Forelimb muscle (tissue), 1 donor: ENCODE data around the gene SUN1. TPM values are rescaled to one million over a fixed set of nuclear protein-coding genes. Genes with fewer than 3 reads are reported as not detected.
"Not testable (repeated sequence)": the region's sequence is repeated elsewhere in the genome, so short reads cannot be mapped to it uniquely, and the experiment has no call there.

ENCODE experiments used
- DNase-seq: peaks from one replicate; pipeline ENCODE4 v3.0.0-alpha.2; 2013; ENCODE audit warnings: low read depth
- polyA plus RNA-seq: library from polyadenylated mRNA; unstranded; fragments of 120-200 nt; gene quantifications from one replicate; pipeline ENCODE4 v1.2.1, GENCODE V29; 2013; ENCODE audit not compliant: insufficient read length

Gene SUN1
- polyA plus RNA-seq, 1 donor: 218 TPM

DNA sequence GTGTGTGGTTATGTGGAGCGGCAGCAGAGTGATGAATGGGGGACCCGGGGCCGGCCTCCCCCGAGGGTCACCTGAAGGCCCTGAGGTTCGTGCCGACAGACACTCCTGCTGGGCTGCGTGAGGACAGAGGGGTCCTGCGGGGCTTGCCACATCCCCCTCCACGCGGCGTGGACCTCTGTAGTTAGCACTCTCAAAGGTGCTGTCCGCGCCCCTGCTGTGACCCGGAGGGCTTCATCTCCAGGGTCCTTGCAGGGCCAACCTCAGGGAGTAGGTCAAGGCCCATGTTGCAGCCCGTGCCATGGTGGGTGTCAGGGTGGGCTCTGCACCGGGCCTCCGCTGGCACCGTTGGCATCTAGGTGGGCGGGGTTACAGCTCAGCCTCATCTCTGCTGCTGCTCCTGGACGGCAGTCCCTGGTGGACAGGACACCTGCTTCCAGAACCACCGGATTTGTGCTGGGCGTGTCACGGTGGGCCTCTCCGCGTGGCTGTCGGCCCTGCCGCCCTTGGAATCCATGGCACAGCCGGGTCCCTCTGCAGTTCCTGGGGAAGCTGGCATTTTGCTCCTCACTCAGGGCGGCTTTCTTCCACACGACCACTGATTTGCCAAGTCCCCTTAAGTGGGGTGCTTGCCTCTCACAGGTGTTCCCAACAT, 24.3 kb downstream of the SUN1 start:
- no peak for DNase-seq

DNA sequence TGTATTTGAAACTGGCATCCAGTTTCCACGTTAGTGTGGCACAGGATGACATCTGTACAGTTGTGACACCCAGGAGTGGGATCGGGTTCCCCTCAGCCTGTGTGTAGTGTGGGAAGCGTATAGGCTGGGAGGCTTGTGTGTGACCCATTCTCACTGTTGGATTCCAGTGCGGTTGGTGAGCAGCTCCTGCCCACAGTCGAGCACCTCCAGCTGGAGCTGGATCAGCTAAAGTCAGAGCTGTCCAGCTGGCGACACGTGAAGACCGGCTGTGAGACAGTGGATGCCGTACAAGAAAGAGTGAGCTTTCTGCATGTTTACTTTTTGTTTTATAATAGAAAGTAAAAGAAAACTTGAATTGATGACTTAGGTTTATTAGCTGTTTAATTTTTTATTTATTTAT, 25.4 kb downstream of the SUN1 start:
- DNase-seq: no peak

DNA sequence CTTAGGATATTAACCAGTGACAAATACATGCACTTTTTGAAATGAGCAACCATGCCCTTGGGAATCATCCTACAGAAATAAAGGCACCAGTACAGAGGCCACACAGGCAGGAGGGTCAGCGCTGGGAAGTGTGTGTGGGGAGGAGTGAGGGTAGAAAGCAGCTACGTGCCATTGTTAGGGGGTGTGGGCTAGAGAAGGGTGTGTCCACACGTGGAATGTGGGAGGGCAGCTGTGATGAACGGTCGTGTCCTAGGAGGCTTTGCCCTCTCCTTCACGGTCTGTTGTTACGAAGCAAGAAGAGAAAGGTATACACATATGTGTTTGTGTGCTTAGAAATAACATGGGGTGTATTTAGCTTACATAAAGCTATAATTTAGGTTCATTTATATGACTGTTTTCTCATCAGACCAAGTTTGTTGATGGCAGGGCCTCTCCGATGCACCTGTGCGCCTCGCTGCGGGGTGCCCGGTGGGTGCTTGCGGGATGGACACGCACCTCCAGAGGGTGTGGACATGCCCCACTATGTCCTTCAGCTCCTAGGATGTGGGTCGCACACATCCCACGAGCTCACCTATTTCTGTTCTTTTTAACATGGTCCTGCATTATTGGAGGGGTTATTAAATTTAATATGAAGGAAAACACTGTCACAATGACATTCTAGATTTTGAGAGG, 27.2 kb downstream of the SUN1 start:
- no peak for DNase-seq

DNA sequence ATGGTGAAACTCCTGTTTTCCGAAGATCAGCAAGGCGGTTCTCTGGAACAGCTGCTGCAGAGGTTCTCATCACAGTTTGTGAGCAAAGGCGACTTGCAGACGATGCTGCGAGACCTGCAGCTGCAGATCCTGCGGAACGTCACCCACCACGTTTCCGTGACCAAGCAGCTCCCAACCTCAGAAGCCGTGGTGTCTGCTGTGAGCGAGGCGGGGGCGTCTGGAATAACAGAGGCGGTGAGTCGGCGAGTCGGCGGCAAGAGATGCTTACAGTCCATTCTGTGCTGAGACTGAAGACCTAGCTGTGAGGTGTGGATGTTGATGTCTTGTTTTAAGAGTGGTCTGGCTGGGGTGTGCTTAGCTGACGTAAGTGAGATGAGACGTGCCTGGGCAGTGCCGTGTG, 27.9 kb downstream of the SUN1 start:
- no peak for DNase-seq

DNA sequence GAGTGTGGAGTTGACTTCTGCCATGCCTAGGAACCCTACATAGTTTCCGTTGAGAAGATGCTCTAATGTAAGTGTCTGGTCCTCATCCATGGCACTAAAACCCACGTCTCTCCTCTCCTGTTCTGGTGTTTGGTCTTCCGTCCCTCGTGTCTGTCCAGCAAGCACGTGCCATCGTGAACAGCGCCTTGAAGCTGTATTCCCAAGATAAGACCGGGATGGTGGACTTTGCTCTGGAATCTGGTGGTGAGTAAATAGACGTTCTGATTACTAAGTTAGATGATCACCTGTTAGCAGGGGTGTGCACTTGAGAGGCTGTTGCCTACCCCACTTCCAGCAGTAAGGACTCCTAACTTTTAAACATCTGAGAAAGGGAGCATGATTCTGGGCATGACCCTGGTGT, 28.9 kb downstream of the SUN1 start:
- no peak for DNase-seq

DNA sequence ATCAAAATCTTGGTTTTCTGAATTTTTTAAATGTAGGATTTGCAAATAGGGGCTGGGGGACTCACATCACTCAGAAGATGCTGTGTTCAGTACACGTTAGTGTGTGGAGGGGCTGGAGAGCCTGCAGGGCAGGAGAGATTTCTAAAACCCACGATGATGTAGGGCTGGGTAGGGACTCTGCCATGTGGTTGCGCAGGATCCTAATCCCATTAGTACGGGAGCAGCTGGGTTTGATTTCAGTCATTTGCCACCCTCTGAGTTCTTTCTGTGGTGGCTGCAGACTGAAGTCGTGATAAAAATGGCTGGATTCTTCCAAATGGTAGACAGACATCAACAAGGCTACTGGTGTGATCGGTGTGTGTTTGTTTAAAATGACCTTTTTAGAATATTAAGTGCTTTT, 29.9 kb downstream of the SUN1 start:
- DNase-seq: no peak

DNA sequence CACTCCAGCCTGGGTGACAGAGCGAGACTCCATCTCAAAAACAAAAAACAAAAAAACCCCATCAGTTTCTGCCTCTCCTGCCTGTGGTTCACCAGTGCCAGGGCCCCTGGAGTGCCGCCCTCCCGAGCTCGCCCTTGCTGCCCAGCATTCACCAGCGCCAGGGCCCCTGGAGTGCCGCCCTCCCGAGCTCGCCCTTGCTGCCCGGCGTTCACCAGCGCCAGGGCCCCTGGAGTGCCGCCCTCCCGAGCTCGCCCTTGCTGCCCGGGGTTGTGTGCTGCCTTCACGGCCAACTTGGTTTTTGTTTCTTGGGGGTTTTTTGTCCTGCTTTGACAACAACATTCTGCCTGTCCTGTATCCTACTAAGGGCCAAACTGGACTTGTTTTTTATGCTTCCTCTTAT, 30.8 kb downstream of the SUN1 start:
- no peak for DNase-seq

DNA sequence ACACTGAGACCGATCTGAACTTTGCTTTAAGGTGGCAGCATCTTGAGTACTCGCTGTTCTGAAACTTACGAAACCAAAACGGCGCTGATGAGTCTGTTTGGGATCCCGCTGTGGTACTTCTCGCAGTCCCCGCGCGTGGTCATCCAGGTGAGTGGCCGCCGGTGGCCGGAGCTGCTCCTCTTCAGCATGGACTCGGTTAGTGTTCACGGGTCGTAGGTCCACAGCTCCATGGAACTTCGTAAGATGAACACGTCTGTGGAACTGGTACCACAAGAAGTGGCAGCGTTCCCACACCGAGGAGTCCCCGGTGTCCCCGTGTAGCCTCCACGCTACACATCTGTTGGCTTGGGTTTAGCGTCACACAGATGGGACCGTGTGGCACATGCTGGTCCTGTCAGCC, 33.6 kb downstream of the SUN1 start:
- no peak for DNase-seq

DNA sequence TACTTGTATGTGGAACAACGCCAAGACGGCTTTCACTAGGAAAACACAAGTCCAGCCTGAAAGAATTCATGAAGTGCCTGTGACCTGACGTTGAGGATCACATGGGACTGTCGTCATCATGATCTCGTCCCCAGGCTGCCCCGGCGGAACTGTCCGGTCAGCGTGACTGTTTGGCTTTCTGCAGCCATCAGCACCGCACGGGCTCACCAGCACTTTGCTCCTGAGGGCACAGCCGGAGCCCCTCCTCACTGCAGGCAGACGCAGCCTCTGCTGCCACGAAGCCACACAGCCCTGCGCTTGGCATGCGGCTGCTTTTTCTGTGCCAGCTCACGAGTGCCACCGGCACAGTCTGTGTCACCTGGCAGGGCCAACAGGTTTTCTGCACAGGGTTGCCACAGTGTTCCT, 34.7 kb downstream of the SUN1 start:
- no peak for DNase-seq

DNA sequence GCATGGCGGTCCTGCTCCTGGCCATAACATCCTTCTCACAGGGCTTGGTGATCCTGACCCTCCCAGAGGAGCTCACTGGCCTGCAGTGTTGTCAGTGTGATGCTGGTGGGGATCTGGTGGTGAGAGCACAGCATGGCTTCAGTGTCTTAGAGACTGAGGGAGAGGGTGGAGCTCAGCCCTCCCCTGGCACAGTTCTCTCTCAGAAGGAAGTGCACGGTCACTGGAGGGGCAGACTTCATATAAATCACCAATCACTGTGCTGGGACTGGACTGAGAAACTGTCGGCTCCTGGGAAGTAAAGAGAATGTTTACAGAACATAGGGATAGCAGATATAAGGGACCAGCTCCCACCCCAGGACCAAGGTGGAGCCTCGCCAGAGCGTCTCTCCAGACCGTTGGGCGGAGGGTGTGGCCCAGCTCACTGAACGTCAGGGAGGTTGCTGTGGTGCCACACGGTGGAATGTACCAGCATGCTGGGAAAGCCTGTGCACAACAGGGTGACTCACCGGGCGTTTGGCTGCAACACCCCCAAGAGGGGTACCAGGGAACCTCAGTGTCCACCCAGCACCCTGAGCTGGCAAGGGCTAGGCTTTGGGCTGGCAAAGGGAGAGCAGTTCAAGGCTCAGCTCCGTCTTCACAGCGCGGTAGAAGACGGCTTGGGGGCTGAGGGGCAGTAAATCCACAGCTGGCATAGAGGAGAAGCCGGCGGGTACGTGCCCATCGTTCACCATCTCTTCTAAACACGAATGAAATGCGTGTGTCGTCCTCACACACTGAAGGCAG, 35.3 kb downstream of the SUN1 start:
- DNase-seq: no peak

DNA sequence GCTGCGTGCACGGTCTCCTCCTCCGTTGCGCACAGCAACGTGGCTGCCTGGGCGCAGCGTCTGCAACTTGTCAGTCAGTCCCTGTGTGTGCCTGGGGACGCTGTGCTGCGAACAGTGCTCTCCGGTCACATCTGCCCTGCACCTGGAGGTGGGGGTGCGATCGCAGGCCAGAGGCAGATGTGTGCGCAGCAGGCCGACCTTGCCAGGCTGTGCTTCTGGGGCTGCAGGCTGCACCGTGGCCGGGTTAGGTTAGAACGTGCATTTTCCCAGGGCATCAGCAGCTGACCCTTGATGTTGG, 35.9 kb downstream of the SUN1 start:
- DNase-seq: no peak

DNA sequence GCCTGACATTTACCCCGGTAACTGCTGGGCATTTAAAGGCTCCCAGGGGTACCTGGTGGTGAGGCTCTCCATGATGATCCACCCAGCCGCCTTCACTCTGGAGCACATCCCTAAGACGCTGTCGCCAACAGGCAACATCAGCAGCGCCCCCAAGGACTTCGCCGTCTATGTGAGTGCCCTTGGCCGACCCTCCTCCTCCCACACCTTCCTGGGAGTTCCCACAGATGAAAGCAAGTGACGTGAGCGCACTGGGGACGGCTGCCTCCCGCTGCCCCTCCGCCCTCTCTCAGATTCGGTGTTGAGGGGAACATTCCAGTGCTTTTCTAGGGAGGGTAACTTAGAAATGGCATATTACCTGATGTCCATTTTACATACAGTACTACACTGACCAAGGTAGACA, 37.1 kb downstream of the SUN1 start:
- no peak for DNase-seq

DNA sequence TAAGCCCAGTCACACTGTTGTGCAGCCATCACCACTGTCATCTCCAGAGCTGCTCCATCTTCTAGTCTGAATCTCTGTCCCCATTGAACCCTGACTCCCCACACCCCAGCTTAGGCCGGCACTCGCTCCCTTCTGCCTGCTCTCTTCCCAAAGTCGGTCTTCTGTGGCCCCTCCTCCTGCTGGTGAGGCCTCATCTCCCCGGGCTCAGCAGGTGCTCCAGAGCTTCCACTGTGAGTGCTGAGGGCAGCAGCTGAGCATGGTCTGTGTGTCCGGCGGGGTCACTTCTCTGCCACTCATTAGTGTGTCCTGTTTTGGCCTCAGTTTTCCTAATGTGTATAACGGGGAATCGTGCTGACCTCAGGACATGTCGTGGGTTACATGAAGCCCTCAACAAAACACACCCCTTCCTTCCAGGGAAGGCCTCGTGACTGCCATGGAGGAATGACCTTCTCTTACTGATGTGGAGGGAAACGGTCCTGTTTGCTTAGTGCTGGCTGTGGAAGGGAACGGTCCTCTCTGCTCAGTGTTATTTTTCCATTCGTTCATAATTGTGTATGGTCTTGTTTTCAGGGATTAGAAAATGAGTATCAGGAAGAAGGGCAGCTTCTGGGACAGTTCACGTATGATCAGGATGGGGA, 39.7 kb downstream of the SUN1 start:
- no peak for DNase-seq

DNA sequence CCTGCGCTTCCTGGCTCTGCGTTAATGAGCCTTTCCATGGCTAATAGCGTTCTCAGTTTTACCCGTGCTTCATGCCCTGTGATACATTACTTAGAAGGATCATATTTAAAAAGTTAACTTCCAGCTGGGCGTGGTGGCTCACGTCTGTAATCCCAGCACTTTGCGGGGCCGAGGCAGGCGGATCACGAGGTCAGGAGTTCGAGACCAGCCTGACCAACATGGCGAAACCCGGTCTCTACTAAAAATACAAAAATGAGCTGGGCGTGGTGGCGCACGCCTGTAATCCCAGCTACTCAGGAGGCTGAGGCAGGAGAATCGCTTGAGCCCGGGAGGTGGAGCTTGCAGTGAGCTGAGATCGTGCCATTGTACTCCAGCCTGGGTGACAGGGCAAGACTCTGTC, 40.4 kb downstream of the SUN1 start:
- DNase-seq: not testable (repeated sequence)

DNA sequence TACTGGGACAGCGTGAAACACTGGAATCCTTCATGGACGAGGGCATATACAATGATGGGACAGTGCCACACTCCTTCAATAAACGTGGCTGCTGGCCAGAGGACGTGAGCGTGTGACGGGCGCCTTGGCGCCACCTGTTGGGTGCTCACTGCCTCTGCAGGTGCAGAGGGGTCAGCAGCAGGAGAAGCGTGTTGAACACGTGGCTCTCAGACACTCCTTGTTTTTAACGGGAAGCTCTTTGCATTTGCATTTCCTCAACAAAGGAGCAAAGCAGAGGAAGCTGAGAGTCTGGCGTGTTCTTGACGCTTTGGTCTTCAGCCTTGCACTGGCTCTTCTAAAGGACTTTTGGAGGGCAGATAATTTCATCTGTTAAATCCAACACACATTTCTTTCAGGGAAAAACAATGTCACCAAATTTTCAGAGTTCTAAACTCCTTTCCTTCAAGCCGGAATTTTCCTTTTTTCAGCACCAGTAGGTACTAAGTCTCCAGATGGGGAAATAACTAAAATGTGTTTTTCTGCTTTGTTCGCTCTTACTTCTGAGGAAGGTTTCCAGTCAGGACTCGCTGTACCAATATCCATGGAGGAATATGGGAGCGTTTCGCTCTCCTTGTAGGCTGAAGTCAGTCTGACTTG, 41.2 kb downstream of the SUN1 start:
- DNase-seq: peak; percentile 45

DNA sequence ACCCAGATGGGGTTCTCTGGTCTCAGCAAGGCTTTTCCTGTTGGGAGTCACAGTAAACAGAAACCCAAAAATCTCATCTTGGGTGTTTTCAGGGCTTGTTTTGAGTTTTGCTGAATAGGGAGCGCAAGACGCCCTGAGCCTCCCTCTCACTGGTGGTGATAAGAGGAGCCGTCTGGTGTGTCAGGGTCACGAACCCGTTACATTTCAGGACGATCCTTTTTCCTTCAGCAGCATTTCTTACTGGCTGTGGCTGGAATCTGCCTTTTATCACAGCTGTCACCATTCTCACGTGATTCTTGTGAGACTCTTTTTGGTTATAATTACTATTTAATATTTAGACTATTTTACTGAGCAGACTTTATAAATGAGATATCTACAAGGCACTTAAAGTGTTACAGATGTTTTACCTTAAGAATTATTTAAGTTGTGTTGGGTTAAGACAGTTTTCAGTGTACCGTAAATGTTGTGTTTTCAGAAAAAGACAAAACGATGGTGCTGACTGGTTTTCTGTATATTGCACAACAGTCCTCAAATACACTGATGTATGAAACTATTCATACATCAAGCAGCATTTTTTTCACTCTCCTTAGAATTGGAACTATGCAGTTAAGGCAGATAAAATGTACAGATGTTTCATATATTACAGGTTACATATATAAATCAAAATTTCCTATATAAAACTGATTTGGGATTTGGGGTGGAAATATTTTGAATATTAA, 41.9 kb downstream of the SUN1 start:
- DNase-seq: no peak

DNA sequence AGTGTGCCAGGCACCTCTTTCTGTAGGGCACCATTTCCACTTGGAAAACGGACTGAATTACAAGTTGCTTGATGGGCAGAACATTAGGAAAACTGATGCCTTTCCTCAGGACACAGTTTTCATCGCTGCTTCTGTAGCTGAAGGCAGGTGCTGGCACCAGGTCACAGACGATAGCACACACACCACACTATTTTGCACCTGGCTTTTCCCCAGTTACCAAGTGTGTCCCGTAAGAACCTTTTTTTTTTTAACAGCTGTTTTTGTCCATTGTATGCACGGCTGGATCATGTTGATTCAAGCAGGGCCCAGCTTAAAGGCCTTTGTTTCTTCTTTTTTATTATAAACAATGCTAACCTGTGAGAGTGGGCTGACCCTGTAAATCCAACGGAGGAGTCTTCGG, 42.8 kb downstream of the SUN1 start:
- no peak for DNase-seq

DNA sequence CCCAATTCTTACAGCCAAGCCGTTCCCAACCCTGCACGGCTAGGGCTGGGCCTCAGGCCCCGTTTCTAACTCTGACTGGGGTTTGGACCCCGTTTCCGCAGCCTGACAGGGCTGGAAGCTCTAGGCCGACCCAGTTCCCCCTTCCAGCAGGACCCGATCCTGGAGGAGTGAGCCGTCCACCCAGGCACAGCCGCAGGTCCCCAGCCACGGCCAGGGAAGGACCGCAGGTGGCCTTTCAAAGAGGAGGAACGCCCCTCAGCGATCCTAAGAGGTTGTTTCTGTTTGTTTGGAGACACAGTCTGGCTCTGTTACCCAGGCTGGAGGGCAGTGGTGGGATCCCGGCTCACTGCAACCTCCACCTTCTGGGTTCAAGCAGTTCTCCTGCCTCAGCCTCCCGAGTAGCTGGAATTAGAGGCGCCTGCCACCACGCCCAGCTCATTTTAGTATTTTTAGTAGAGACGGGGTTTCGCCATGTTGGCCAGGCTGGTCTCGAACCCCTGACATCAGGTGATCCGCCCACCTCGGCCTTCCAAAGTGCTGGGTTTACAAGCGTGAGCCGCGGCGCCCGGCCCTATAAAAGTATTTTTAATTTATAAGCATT, 43.3 kb downstream of the SUN1 start:
- no peak for DNase-seq

DNA sequence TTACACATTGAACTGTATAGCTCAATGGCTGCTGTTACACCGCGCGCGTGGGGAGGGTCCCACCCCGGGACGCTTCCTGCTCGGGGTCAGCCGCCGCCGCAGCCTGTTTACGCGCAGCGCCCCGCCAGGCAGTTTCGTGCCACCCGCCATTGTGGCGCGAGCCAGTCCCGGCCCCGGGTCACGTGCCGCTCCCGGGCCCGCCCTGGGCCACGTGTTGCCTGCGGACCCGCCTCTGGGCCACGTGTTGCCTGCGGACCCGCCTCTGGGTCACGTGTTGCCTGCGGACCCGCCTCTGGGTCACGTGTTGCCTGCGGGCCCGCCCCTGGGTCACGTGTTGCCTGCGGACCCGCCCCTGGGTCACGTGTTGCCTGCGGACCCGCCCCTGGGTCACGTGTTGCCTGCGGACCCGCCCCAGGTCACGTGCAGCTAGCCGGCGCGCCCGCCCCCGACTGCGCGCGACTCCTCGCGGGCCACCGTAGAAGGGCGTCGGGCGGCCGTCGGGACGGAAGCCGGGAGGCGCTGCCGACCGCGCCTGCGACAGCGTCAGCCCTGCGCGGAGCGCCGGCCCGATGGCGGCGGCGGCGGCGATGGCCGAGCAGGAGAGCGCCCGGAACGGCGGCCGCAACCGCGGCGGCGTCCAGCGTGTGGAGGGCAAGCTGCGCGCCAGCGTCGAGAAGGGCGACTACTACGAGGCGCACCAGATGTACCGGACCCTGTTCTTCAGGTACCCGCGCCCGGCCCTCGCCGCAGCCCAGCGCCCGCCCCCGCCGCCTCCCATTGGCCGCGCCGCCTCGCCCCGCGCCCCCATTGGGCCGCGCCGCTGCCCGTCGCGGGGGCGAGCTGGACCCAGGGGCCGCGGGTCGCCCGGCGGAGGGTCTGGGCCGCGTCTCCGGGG, 44.0 kb downstream of the SUN1 start, which contains the start of gene GET4:
Gene GET4, plus strand, starts transcription at position 478 of the 895 bp plus-strand sequence. Its CDS starts 92 bp downstream, at position 570.
- peak; percentile 76 for DNase-seq

DNA sequence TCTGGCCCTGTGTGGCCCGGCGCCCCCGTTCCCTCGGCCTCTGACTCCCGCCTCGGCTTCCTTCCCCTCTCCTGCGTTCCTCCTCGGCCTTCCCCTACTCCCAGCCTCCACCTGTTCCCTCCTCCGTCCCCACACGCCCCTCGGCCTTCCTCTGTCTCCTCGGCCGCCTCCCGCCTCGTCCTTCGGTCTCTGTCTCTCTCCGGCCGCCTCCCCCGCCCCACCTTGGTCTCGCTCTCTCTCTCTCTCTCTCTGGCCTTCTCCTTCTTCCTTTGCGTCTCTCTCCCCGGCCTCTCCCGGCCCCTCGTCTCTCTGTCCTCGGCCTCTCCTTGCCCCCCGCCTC, 44.7 kb downstream of the SUN1 start:
- DNase-seq: no peak
